Measurements from ENCODE around the gene CD244.

- TF ChIP-seq CTCF (IDR thresholded peaks at IDR 0.05; ENCODE audit: low read depth, low read length) (no peak), EZH2phosphoT487 (IDR thresholded peaks at IDR 0.05; ENCODE audit: low read depth) (no peak)
Measured at GRCh38 chr1:160814316-160814715, 48.4 kb downstream of the CD244 start.

Measured in OCI-LY3 (cell line).